GM23248 (cell line): ENCODE results near the gene ZNF853.

Source experiments
- EZH2 ChIP-seq: fragments of 200-600 bp; sonication (generic); IDR thresholded peaks from 2 replicates; pipeline ENCODE4 v1.6.1; 2018; ENCODE audit warnings: antibody characterized with exemption, mild to moderate bottlenecking; ENCODE audit not compliant: insufficient read depth, poor library complexity, severe bottlenecking
- EZH2phosphoT487 ChIP-seq: fragments of 200-600 bp; sonication (generic); IDR thresholded peaks from 2 replicates; pipeline ENCODE4 v1.6.1; 2018; ENCODE audit warnings: antibody characterized with exemption, moderate library complexity, mild to moderate bottlenecking, low read depth; ENCODE audit not compliant: insufficient read depth

DNA sequence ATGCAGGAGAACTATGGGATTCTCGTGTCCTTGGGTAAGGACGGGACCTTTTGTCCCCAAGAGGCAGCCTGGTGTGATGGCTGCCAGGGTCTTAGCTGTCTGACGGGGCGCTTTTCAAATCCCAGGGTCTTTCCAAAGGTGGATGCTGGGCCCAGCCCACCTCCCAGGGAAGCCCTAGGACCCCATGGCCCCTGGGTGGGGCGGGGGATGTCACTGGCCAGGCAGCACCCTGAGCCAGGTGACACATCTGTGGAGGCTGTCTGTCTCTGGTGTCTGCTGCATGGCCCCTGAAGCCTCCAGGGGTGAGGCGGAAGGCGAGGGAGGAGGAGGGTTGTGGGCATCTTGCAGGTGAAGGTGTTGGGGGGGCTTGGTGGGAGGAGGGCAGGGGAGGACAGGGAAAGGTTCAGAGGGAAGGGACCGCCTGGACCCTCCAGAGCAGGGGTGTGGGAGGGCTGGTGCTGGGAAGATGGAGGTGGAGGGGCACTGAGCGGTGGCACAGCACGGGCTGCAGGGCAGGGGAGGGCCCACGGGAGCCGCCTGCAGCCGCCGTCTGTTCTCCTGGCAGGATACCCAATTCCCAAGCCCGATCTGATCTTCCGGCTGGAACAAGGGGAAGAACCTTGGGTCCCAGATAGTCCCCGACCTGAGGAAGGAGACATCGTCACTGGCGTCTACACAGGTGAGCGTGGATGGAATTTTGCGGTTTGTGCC, 28.7 kb downstream of the ZNF853 start:
- no peak for TF ChIP-seq EZH2
- no peak for TF ChIP-seq EZH2phosphoT487
